HG03439 (cell line): ENCODE data around the gene STRA8.
"Not testable (repeated sequence)": the region's sequence is repeated elsewhere in the genome, so short reads cannot be mapped to it uniquely, and the experiment has no call there.

Source experiments
- ATAC-seq: cut with Tn5 transposase; IDR thresholded peaks from one replicate; pipeline ENCODE4 v1.9.1; 2021; ENCODE audit warnings: mild to moderate bottlenecking, moderate library complexity; ENCODE audit not compliant: unreplicated experiment

STRA8 gene

GRCh38 chr7:135204876-135205275, 28.8 kb upstream of the STRA8 start:
- no peak for ATAC-seq

- no peak for ATAC-seq
These were observed 27.8 kb upstream of the STRA8 start for GRCh38 chr7:135205850-135206249.

- peak; percentile 24 for ATAC-seq
These were observed 26.7 kb upstream of the STRA8 start for GRCh38 chr7:135206941-135207391.

- no peak for ATAC-seq
These were observed 26.1 kb upstream of the STRA8 start for GRCh38 chr7:135207406-135208101.

- ATAC-seq = no peak
These were observed 25.4 kb upstream of the STRA8 start for GRCh38 chr7:135208102-135208793.

GRCh38 chr7:135209225-135209834, 24.3 kb upstream of the STRA8 start:
- ATAC-seq = no peak

- no peak for ATAC-seq
These were observed 22.8 kb upstream of the STRA8 start for GRCh38 chr7:135210888-135211178.

GRCh38 chr7:135211179-135211945, 22.3 kb upstream of the STRA8 start, which contains the start of gene WDR91:
TSS of gene WDR91 (minus strand) at chr7:135211526. CDS start at chr7:135211502, 24 bp downstream.
- peak; percentile 80 for ATAC-seq

GRCh38 chr7:135211946-135212685, 21.5 kb upstream of the STRA8 start:
- not testable (repeated sequence) for ATAC-seq

GRCh38 chr7:135213831-135214230, 19.8 kb upstream of the STRA8 start:
- ATAC-seq = no peak

GRCh38 chr7:135215180-135215579, 18.5 kb upstream of the STRA8 start:
- no peak for ATAC-seq

- ATAC-seq = no peak
These were observed 17.9 kb upstream of the STRA8 start for GRCh38 chr7:135215698-135216097.

GRCh38 chr7:135217645-135218509, 15.8 kb upstream of the STRA8 start:
- ATAC-seq = no peak

GRCh38 chr7:135224027-135224426, 9.6 kb upstream of the STRA8 start:
- ATAC-seq = no peak

- ATAC-seq = no peak
These were observed 2.0 kb upstream of the STRA8 start for GRCh38 chr7:135231686-135232085.

- no peak for ATAC-seq
These were observed 1.6 kb upstream of the STRA8 start for GRCh38 chr7:135232087-135232486.

- no peak for ATAC-seq
These were observed 918 bp upstream of the STRA8 start for GRCh38 chr7:135232720-135233119.

GRCh38 chr7:135234095-135234494, 457 bp downstream of the STRA8 start:
- not testable (repeated sequence) for ATAC-seq

- ATAC-seq = no peak
These were observed 1.1 kb downstream of the STRA8 start for GRCh38 chr7:135234727-135235126.

GRCh38 chr7:135235841-135236240, 2.2 kb downstream of the STRA8 start:
- no peak for ATAC-seq
